Activated CD4-positive, alpha-beta T cell treated with anti-CD3 and anti-CD28 coated beads for 1 hour (primary cell): ENCODE data around the gene TMEM203.

Experiments used
- DNase-seq: peaks from one replicate; pipeline ENCODE4 v3.0.0-alpha.2; 2020

The TMEM203 gene

GRCh38 chr9:137176302-137177182, 28.9 kb downstream of the TMEM203 start:
- no peak for DNase-seq

DNA sequence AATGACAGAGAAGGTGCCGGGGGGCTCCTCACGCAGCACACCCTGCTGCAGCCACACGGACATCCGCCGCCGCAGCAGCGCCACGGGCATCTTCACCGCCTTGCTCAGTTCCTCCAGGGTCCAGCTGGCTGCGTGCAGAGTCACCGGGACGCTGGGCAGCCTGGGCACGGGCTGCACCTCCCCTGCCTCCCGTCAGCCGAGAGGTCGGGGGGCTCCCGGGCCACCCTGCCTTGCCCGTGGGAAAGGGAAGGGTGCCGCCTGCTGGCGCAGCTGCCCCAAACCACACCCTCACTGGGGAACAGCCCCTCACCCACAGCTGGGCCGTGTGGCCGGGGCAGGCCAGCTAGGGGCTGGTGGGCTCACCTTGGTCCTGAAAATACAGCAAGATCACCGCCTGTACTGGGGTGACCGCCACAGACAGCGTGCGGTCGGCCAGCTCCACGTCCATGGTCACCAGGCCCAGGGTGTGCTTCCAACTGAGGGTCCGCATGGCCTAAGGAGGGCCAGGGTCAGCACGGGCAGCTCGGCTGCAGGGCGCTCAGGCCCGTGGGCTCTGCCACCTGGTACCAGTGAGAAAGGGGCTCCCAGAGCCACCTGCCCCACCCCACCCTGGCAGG, 30.0 kb downstream of the TMEM203 start:
- no peak for DNase-seq

DNA sequence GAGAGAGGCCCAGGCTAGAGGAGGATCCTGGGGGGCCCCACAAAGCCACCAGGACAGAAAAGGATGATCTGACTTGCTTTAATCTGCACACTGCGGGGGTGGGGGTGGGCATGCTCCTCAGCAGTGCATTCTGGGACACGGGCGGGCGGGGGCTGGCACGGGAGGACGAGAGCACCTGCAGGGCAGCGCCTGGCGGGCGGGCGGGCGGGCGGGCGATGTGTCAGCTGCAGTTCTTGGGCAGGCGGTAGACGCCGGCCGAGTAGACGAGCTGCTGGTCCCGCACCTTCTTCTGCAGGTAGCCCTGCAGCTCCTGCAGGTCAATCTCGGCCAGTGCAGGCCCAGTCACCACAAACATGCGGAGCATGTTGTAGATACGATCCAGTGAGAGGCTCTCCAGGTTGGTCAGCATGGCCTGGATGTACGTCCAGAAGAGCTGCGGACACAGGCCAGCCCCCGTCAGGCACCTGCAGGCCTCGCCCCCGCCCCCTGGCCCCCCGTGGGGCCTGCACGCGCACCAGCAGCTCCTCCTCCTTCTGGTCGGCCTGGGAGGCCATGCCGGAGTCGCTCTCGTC, 30.6 kb downstream of the TMEM203 start:
- no peak for DNase-seq

DNA sequence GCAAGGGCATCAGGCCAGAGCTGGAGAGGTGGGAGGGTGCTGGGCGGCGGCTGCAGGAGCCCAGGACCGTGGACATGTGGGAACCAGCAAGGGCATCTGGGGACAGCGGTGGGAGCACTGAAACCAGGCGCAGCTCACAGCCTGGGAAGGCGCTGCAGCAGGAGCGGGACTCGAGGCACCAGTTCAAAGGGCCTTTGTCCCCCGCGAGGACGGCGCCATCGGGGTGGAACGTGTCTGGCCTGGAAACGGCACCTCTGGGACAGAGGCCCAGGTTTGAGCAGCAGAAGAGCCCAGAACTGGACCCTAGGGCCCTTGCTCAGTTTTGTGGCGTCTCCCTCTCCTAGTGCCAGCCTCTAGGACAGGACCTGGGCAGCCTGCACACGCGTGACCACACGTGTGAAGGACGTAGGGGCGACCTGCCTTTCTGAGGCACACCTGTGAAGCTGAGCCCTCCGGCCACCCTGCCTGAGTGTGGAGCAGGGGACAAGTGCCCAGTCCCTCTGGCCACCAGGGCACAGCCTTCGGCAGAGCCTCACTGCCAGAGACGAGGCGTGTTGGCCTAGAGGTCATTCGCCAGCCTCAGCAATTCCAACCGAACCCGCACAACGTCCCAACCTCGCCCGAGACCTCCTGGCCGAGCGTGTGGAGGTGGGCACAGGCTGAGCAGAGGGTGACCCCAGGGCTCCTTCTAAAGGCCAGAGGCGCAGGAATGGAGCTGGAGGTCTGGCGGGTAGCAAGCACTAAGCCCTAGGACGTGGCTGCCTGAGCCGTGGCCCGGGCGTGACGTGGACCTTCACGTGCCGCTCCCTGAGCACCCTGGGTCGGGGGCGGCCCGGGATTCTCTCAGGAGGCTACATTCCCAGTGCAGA, 31.4 kb downstream of the TMEM203 start:
- DNase-seq, result no peak

GRCh38 chr9:137172901-137173795, 32.3 kb downstream of the TMEM203 start:
- DNase-seq, result no peak

DNA sequence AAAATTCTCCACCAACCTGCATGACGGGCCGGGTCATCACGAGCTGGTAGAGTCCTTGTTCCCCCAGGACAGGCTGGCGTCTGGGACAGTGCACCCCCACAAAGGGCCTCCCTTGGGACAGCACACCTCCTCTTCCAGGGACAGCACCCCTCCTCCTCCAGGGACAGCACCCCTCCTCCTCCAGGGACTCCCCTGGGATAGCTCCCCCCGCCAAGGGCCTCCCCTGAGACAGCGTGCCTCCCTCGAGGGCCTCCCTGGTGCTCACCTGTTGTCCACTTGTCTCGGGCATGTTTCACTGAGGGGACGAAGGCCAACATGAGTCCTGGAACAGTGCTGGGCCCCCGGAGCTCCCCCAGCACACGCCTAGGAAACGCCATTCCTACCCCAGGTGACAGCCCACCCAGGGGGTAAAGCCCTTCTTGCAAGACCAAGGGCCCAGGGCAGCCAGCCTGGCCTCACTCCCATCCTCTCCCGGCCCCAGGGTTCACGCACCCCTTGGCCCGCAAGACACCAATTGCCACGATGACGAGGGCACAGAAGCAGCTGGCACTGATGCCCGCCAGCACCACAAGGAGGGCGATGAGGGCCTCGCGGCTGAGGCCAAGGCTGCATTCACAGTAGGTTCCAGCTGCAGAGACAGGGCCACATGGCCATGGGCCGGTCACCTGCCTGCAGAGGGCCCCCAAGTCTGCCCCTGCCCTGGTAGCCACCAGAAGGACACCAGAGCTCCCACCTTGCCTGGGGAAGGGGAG, 34.1 kb downstream of the TMEM203 start:
- DNase-seq, result no peak

- DNase-seq, result no peak
Measured at GRCh38 chr9:137170486-137171148, 34.8 kb downstream of the TMEM203 start.

DNA sequence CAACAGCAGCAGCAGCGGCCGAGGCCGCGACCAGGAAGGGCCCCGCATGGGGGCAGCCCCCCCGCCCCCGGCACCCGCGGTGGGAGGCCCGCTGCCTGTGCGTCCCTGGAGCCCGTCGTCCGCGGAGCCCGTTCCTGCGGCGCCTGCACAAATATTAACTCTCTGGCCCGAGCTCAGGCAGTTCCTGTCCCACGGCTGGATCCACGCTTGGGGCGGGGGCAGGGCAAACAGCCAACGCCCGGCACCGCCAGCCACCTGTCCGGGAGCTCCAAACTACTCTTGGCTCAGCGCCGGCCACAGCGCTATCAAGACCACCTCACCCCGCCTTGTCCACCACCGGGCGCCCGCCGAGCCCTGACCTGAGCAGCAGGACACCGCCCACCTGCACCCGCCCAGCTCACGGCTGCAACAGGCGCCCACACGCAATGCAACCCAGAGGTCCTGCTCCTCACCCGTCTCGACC, 35.5 kb downstream of the TMEM203 start, which contains the start of gene LRRC26:
Gene LRRC26 (minus strand): TSS at position 156 of the 463 bp plus-strand sequence. CDS start 108 bp downstream, at position 48.
- DNase-seq, result no peak

GRCh38 chr9:137168904-137169856, 36.3 kb downstream of the TMEM203 start:
- no peak for DNase-seq

DNA sequence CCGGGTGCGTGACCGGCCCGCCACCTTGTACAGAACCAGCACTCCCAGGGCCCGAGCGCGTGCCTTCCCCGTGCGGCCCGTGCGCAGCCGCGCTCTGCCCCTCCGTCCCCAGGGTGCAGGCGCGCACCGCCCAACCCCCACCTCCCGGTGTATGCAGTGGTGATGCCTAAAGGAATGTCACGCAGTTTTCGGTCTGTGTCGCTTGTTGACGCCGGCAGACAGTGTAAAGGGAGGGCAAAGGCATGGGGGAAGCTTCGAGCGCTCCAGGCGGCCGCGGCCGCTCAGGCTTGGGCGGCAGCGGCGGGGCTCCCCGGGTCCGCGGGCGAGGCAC, 36.9 kb downstream of the TMEM203 start:
- no peak for DNase-seq

GRCh38 chr9:137167747-137168572, 37.5 kb downstream of the TMEM203 start:
- DNase-seq, result no peak

DNA sequence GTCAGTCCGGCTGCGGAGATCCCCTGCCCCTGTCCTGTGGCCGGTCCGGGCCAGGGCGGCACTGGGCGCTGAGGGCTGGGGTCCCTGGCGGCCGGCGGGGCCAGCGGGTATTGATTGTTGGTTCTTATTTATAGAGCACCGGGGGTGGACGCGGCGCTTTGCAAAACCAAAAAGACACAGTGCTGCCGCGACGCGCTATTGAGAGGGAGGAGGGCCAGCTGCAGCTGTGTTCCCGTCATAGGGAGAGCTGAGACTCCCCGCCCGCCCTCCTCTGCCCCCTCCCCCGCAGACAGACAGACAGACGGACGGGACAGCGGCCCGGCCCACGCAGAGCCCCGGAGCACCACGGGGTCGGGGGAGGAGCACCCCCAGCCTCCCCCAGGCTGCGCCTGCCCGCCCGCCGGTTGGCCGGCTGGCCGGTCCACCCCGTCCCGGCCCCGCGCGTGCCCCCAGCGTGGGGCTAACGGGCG, 38.1 kb downstream of the TMEM203 start:
- no peak for DNase-seq

DNA sequence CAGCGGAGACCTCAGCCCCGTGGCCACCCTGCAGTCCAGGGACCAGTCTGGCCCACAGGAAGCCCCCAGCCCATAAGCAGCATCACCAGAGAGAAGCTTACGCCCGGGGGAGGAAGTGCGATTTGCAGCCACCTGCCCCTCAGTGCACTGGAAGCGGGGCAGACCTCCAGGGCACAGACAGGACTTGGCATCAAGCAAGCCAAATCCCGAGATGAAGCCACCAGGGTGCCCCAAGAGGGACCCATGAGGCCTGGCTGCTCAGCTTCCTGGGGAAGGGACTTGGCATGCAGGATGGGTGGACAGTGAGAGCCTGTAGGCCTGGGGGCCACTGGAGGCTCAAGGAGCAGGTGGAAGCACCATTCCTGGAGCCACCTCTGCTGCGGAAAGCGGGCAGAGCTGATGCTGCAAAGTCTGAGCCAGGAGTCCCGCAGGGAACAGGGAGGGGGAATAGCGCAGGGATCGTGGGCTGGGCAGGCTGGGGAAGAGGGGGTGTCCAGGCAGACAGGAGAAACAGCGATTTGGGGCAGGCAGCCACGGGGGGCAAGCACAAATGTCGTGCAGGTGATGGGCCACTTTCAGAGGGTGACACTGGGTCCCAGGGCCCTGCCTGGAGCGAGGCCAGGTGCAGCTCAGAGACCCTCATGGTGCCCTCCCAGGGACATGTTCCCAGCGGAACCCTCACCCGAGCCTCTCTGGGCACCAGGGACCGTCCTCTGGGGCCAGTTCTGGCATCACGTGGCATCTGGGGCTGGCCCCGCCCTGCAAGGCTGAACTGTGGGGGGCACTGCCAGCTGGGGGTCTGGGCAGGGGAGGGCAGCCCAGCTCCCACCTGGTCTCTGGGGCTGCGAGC, 38.8 kb downstream of the TMEM203 start:
- no peak for DNase-seq

DNA sequence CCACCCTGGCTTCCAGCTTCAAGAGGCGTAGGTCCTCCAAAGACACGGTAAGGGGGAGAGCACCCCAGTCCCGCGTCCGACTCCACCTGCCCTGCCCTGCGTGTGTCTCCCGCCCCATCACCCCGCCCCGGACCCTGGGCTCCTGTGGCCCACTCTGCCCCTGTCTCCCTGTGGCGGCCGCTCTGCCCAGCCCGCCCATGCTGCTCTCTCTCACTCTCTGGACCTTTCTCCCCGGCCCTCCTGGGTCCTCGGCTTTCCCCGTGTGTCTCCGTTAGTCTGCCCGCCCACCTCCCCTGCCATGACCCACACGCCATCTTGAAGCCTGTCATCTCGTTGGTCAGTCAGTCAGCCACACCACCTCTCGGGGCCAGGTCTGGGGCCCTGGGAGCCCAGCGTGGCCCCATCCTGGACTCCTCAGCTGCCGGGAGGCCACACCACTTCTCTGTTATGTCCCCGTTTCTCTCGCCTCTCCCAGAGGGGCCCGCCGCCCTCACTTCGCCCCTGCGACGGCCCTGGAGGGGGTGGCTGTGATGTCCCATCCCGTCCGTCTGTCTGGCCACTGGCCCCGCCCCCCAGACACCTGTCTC, 40.1 kb downstream of the TMEM203 start:
- no peak for DNase-seq

DNA sequence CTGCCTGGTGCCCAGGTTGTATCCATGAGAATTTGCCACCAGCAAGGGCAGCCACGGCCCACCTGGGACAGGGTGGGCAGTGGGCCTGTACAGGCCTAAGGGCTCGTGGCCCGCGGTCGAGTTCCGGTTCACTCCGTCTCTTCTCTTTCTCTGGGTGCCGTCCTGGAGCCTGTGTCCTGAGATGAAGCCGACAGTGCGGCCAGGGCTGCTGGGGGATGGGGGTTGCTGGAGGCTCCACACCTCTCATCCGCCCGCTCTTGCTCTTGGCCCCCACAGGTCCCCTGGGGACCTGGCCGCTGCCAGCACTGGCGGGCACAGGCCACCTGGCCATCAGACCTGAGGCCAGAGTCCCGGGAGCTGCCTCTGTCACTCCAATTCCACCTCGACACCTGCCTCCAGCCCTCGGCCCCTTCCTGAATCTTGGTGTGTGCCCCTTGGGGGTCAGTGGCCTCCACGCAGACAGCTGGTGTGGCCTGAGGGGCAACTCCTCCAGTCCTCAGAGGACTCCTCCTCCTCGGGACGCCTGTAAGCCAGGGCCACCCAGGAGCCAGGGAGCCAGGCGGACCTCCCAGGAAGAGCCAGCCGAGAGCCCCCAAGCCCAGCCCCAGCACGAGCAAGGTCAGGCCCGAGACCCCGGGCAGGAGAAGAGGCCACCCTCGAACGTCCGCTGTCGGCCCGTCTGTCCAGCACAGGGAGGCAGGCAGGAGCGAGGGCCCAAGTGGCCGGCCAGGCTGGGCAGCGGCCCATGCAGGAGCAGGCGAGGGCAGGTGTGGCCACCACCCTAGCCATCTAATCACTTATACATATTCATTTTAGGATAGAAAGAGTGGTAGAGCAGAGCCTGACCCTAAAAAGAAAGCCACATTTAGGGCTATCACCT, 40.8 kb downstream of the TMEM203 start:
- DNase-seq, result no peak

DNA sequence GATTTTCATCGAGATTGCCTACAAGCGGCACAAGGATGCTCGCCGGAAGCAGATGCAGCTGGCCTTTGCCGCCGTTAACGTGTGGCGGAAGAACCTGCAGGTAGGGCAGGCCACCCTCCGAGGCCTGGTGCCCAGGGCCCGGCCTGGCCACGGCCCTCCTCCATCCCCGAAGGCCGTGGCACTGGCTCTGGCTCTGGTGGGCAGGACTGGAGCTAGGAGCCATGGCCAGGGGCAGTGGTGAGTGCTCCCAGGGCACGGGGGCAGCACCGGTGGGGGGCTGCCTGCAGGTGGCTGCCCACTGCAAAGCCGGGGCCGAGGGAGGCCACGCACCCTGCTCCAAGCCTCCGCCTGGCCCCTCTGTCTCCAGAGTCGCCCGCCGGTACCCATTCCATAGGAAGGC, 41.6 kb downstream of the TMEM203 start:
- DNase-seq, result no peak
